ENCODE results near the gene FAM219B. TPM values are rescaled to one million over a fixed set of nuclear protein-coding genes. Genes with fewer than 3 reads are reported as not detected.

FAM219B gene
- total RNA-seq, 1 experiment from 2014 or later: 56.2 TPM

GRCh38 chr15:74851960-74852359, 54.7 kb downstream of the FAM219B start:
- BruUV-seq (replicated peaks): no TSS peak

DNA sequence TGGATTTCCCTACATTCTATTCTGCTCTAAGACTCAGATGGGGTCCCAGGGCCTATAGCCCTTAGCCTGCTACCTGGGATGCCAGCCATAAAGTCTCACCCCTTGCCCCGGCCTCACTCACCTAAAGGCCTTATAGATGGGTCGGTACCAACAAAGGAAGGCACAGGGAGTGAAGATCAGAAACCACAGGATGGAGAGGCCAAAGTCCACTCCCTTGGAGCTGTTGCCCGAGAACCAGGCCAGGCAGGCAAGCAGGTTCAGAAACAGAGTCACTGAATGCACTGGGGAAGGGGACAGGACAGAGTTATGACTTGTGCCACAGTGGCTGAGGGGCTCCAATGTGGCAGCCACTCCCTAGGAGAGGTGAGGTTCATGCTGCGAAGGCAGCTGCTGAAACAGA, 56.3 kb downstream of the FAM219B start:
- TF ChIP-seq CTCF (IDR thresholded peaks at IDR 0.05; ENCODE audit: unreplicated experiment): no peak
- no peak for DNase-seq
- CTCF ChIA-PET: no interaction called here
- Mint-ChIP-seq H3K27me3 (ENCODE audit: unreplicated experiment) (no peaks in the 10 kb centered on the region), H3K36me3 (ENCODE audit: insufficient read depth, unreplicated experiment) (peaks cover 51% of the 10 kb centered on the region), H3K4me3 (ENCODE audit: low read depth, unreplicated experiment) (no peak overlapping the region), H3K27ac (ENCODE audit: unreplicated experiment) (no peak overlapping the region), H3K9me3 (ENCODE audit: low read depth, unreplicated experiment) (no peaks in the 10 kb centered on the region), H3K4me1 (ENCODE audit: low read depth, unreplicated experiment) (no peaks in the 10 kb centered on the region)
- intact Hi-C loops (cut with micrococcal nuclease; ENCODE audit: unreplicated experiment): no loop called here
- BruUV-seq (replicated peaks): no TSS peak

More at GRCh38 chr15:74851960-74852359, 54.7 kb downstream of the FAM219B start:
- Mint-ChIP-seq H3K4me1 (ENCODE audit: low read depth, unreplicated experiment) (peaks cover 4% of the 10 kb centered on the region), H3K4me3 (ENCODE audit: low read depth, unreplicated experiment) (no peak overlapping the region), H3K27me3 (ENCODE audit: unreplicated experiment) (no peaks in the 10 kb centered on the region), H3K27ac (ENCODE audit: unreplicated experiment) (no peak overlapping the region), H3K36me3 (ENCODE audit: insufficient read depth, unreplicated experiment) (peaks cover 43% of the 10 kb centered on the region), H3K9me3 (ENCODE audit: low read depth, unreplicated experiment) (no peaks in the 10 kb centered on the region)
- DNase-seq: no peak
- TF ChIP-seq CTCF (IDR thresholded peaks at IDR 0.05; ENCODE audit: unreplicated experiment): no peak
- CTCF ChIA-PET: no interaction called here
- intact Hi-C loops (cut with micrococcal nuclease; ENCODE audit: unreplicated experiment): no loop called here

Other genes with a start within 250 kb of the FAM219B start
- gene EDC3, start 210.8 kb downstream of the FAM219B start, total RNA-seq (2022): 65.1 and 70.1 TPM in 2 replicates
- 3.0 and 3.4 TPM in 2 replicates for gene CYP1A1, start 181.3 kb downstream of the FAM219B start, total RNA-seq (2022)
- not detected in 2 replicates for gene CYP1A2, start 158.0 kb downstream of the FAM219B start, total RNA-seq (2022)
- gene CSK, start 124.8 kb downstream of the FAM219B start, total RNA-seq (2022): 82.6 and 85.1 TPM in 2 replicates
- gene LMAN1L, start 94.0 kb downstream of the FAM219B start, total RNA-seq (2022): 0.35 and 1.1 TPM in 2 replicates
- 0.21 and 0.29 TPM in 2 replicates for gene CPLX3, start 80.2 kb downstream of the FAM219B start, total RNA-seq (2022)
- 33.8 and 42.2 TPM in 2 replicates for gene ULK3, start 63.7 kb downstream of the FAM219B start, total RNA-seq (2022)
- 114 and 115 TPM in 2 replicates for gene SCAMP2, start 33.5 kb downstream of the FAM219B start, total RNA-seq (2022)
- 63.3 and 76.1 TPM in 2 replicates for gene MPI, start 16.8 kb downstream of the FAM219B start, total RNA-seq (2022)
- 272 and 280 TPM in 2 replicates for gene COX5A, start 31.2 kb upstream of the FAM219B start, total RNA-seq (2022)
- gene RPP25, start 49.9 kb upstream of the FAM219B start, total RNA-seq (2022): 14.9 and 19.2 TPM in 2 replicates
- 10.7 and 13.6 TPM in 2 replicates for gene SCAMP5, start 88.7 kb upstream of the FAM219B start, total RNA-seq (2022)
- 23.4 and 24.4 TPM in 2 replicates for gene PPCDC, start 116.7 kb upstream of the FAM219B start, total RNA-seq (2022)

Data from Calu3 (cell line).